Spleen (tissue), 3 donors: ENCODE measurements around the gene ARFGAP1.

ENCODE experiments used
- POLR2A ChIP-seq, 3 donors: fragments of 450-650 bp; IDR thresholded peaks; one replicate each; pipeline ENCODE4 v1.5.1; 2017; ENCODE audit warnings: antibody characterized with exemption in 3 of 3, mild to moderate bottlenecking in 1 of 3
- POLR2AphosphoS5 ChIP-seq, 3 donors: sonication (generic); formaldehyde crosslinking; IDR thresholded peaks; one replicate each; pipeline ENCODE4 v1.5.1; 2017; ENCODE audit warnings: antibody characterized with exemption in 3 of 3

DNA sequence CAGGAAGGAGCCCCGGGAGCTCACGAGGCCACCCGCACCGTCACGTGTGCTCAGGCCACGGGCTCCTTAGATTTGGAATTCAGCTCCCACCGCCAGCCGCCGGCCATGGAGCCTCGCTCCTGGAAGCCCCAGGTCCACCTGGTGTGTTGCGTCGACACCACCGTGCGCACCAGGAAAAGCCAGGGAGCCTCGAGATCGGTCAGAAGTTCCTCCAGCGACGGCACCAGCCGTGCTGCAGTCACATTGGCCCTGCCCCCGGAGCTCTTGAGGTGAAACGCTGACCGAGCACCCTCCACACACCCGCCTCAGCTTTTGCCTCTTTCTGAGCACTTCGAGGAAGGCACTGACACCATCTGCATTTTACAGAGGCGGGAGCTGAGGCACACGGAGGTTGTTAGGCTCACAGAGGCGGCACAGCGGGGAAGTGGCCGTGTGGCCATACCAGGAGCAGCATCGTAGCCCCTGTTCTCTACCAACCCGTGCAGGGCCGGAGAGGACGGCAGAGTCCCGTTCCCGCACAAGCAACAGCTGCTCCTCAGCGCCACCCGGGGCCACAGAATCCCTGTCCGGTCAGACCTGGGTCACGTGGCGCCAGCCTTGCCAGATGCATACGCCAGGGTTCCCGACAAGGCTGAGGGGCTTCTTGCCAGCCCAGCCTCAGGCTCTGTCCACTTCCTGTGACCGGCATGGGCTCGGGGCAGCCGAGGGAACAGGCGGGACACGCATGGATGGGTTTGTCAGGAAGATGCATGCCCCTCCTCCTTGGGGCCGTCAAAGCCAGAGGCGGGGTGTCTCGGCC is 25.9 kb upstream of the ARFGAP1 start:
- TF ChIP-seq POLR2AphosphoS5 (IDR thresholded peaks at IDR 0.05): peak in 1 of 3 donors; percentile 12
- no peak for TF ChIP-seq POLR2A (IDR thresholded peaks at IDR 0.05)
